ENCODE measurements around the gene LPCAT2. TPM values are rescaled to one million over a fixed set of nuclear protein-coding genes. Genes with fewer than 3 reads are reported as not detected.

LPCAT2 gene
- total and polyA plus RNA-seq, 2 of the 8 experiments (the other 6 are each of a cell fraction or from before 2014, with no cell fraction given) = 2.2 to 10.6 TPM

GRCh38 chr16:55555436-55555835 lies 46.6 kb downstream of the LPCAT2 start:
- WGBS, 2 experiments (ENCODE audit: extremely low coverage in 1 of 2, insufficient coverage in 1 of 2, insufficient read length in 1 of 2, insufficient replicate concordance in 2 of 2, low coverage in 1 of 2, low lambda C conversion rate in 2 of 2, missing lambda C conversion rate in 1 of 2) = 67% methylated on average over 2 of the region's 2 CpGs; no CpG with 5 or more reads in 1 of the 2 experiments
- no peaks in the 10 kb centered on the region for H3K4me1 ChIP-seq (replicated peaks in 1 of 4; ENCODE audit: control insufficient read depth in 3 of 4, insufficient read depth in 4 of 4, low read length in 3 of 4)
- no peak overlapping the region for H3K14ac ChIP-seq (ENCODE audit: insufficient read length)
- no peak for FAIRE-seq
- DNase-seq (ENCODE audit: low read depth in 1 of 2, low spot score in 2 of 2) = no peak
- no peak overlapping the region for H3K9ac ChIP-seq (replicated peaks in 1 of 4; ENCODE audit: extremely low read depth in 1 of 4, low read depth in 3 of 4, low read length in 3 of 4)
- no peaks in the 10 kb centered on the region for H3K36me3 ChIP-seq (ENCODE audit: control insufficient read depth in 2 of 4, insufficient read depth in 4 of 4, low read length in 3 of 4)
- H3K27me3 ChIP-seq (replicated peaks in 1 of 4; ENCODE audit: control insufficient read depth in 3 of 4, extremely low read depth in 1 of 4, insufficient read depth in 3 of 4, low read length in 3 of 4) = no peaks in the 10 kb centered on the region
- no peak overlapping the region for H3K23ac ChIP-seq (ENCODE audit: insufficient read length)
- no peak overlapping the region for H2BK20ac ChIP-seq (ENCODE audit: low read length)
- no peaks in the 10 kb centered on the region for H3K79me1 ChIP-seq (ENCODE audit: low read depth, low read length)
- H4K91ac ChIP-seq (replicated peaks; ENCODE audit: insufficient read length, low read length) = no peak overlapping the region
- no peaks in the 10 kb centered on the region for H3K79me2 ChIP-seq (ENCODE audit: control insufficient read depth in 1 of 2, insufficient read depth in 2 of 2, low read length in 2 of 2)
- ChIA-PET POLR2A (ENCODE audit: partially characterized antibody) (interaction anchor here (0.6 kb wide), 1 partner anchor 14 kb away, joined by 3 read pairs; no protein-coding TSS in a partner anchor), CTCF (ENCODE audit: partially characterized antibody) (interaction anchor here (2.3 kb wide), 1 partner anchor 91 kb away, joined by 6 read pairs; no protein-coding TSS in a partner anchor)
- H3K27ac ChIP-seq (ENCODE audit: low read depth, low read length) = no peak overlapping the region
- H4K8ac ChIP-seq (ENCODE audit: extremely low read depth, insufficient read depth, low read length) = no peak overlapping the region
- no peak overlapping the region for H3K4me2 ChIP-seq (ENCODE audit: insufficient read depth in 1 of 2, low read depth in 2 of 2, low read length in 2 of 2)
- no peak overlapping the region for H2AFZ ChIP-seq (ENCODE audit: low read length)
- no peaks in the 10 kb centered on the region for H4K20me1 ChIP-seq (replicated peaks in 1 of 2; ENCODE audit: control insufficient read depth in 1 of 2, insufficient read depth in 2 of 2, low read length in 2 of 2)
- no peak overlapping the region for H3K4me3 ChIP-seq (ENCODE audit: extremely low read depth in 1 of 4, insufficient read depth in 2 of 4, low read depth in 3 of 4, low read length in 4 of 4)
- no peak overlapping the region for H3K56ac ChIP-seq (replicated peaks; ENCODE audit: insufficient read length, low read depth, low read length)
- no peak overlapping the region for H2BK15ac ChIP-seq (ENCODE audit: low read length)
- no peak overlapping the region for H2BK12ac ChIP-seq (ENCODE audit: low read depth, low read length)
- H3K4ac ChIP-seq (replicated peaks; ENCODE audit: insufficient read length, low read depth, low read length) = no peak overlapping the region
- no peaks in the 10 kb centered on the region for H3K9me3 ChIP-seq (ENCODE audit: insufficient read depth in 2 of 2, low read depth in 1 of 2, low read length in 1 of 2)
- H2AK5ac ChIP-seq (ENCODE audit: low read depth, low read length) = no peak overlapping the region
- H3K23me2 ChIP-seq (ENCODE audit: low read depth, low read length) = no peaks in the 10 kb centered on the region
- no peak overlapping the region for H3K18ac ChIP-seq (ENCODE audit: extremely low read depth, low read length)
- no peak overlapping the region for H4K5ac ChIP-seq (ENCODE audit: insufficient read length, low read depth, low read length)
- H2BK5ac ChIP-seq (ENCODE audit: low read depth, low read length) = no peak overlapping the region
- no peak overlapping the region for H2BK120ac ChIP-seq (replicated peaks; ENCODE audit: low read depth, low read length)
- TF ChIP-seq BCL11A (IDR thresholded peaks at IDR 0.05; ENCODE audit: low read depth in 2 of 2, low read length in 2 of 2) (no peak), CBX5 (IDR thresholded peaks at IDR 0.05; ENCODE audit: low read depth, low read length) (no peak), BRCA1 (IDR thresholded peaks at IDR 0.05; ENCODE audit: low read depth, low read length) (no peak), TBP (IDR thresholded peaks at IDR 0.05; ENCODE audit: low read depth, low read length) (no peak), E2F6 (IDR thresholded peaks at IDR 0.05) (no peak), SRF (IDR thresholded peaks at IDR 0.05; ENCODE audit: low read depth, low read length) (no peak), GTF2F1 (IDR thresholded peaks at IDR 0.05; ENCODE audit: borderline replicate concordance, low read depth, low read length) (no peak), SP2 (IDR thresholded peaks at IDR 0.05; ENCODE audit: low read length) (no peak), CHD1 (IDR thresholded peaks at IDR 0.05; ENCODE audit: low read depth, low read length) (no peak), PHF8 (conservative IDR thresholded peaks at IDR 0.05; ENCODE audit: low read depth, low read length) (no peak), POLR2A (IDR thresholded peaks at IDR 0.05; ENCODE audit: control extremely low read depth in 1 of 2, low read depth in 2 of 2, low read length in 2 of 2) (no peak), TCF12 (IDR thresholded peaks at IDR 0.05; ENCODE audit: low read depth, low read length) (no peak), RBBP5 (IDR thresholded peaks at IDR 0.05; ENCODE audit: borderline replicate concordance, low read depth, low read length) (no peak), CBX8 (IDR thresholded peaks at IDR 0.05; ENCODE audit: borderline replicate concordance, low read depth, low read length) (no peak), KDM1A (IDR thresholded peaks at IDR 0.05; ENCODE audit: borderline replicate concordance, low read length) (no peak)
